HepG2 (cell line): Measurements from ENCODE around the gene CHMP4B. TPM values are rescaled to one million over a fixed set of nuclear protein-coding genes. Genes with fewer than 3 reads are reported as not detected.

ENCODE experiments used
- ATAC-seq: fragments of 200-7000 bp; cut with Tn5 transposase; 3 replicates; pipeline ENCODE4 v1.9.1; 2020; ENCODE audit warnings: mild to moderate bottlenecking, moderate library complexity
- BruUV-seq: library from RNA; stranded (reverse); fragments of 400-500 nt; replicated peaks from 2 replicates; lab custom pipeline; 2021; lab: Mats Ljungman, UMichigan
- CTCF ChIA-PET: fragments of 300-600 bp; formaldehyde crosslinking; extraction: SDS; loops from one replicate; lab custom pipeline; 2021; ENCODE audit warnings: low total read pairs, inconsistent platforms, low intra/inter-chr PET ratio; lab: Yijun Ruan, JAX
- POLR2A ChIA-PET: fragments of 350-600 bp; sonication (Branson Sonifier 250); formaldehyde crosslinking; loops from one replicate; lab custom pipeline; 2020; ENCODE audit warnings: antibody characterized with exemption, inconsistent platforms; lab: Yijun Ruan, JAX
- DNase-seq: peaks from one replicate; pipeline ENCODE4 v3.0.0-alpha.2; 2015; ENCODE audit warnings: low spot score
- FAIRE-seq: peaks from 3 replicates; lab custom pipeline; 2011; peaks lifted over from hg19 to GRCh38; lab: Jason Lieb, UNC
- H2AFZ ChIP-seq: one replicate; pipeline ENCODE4 v1.6.1; 2011; ENCODE audit warnings: low read length, inconsistent platforms
- H3K27ac ChIP-seq: fragments of 300-600 bp; 3 replicates; pipeline ENCODE4 v1.8.0; 2011; ENCODE audit warnings: mixed run types, mild to moderate bottlenecking, mixed read lengths, low read length, inconsistent platforms; ENCODE audit not compliant: insufficient read depth; ENCODE audit errors: extremely low read length
- H3K27me3 ChIP-seq, 2 experiments: fragments of 200-600 bp in 1 of 2; 2 replicates in 1 of 2; 3 replicates in 1 of 2; pipeline versions ENCODE4 v1.6.0 to v1.8.0; 2011; ENCODE audit warnings: low read length in 2 of 2, mild to moderate bottlenecking in 2 of 2, moderate library complexity in 2 of 2, inconsistent platforms in 1 of 2; ENCODE audit not compliant: insufficient read depth in 2 of 2, control insufficient read depth in 1 of 2
- H3K36me3 ChIP-seq, 2 experiments: fragments of 200-600 bp in 1 of 2; replicated peaks in 1 of 2; 2 replicates in 1 of 2; 3 replicates in 1 of 2; pipeline versions ENCODE4 v1.5.1 to v1.8.0; 2011; ENCODE audit warnings: low read length in 2 of 2, inconsistent platforms in 1 of 2; ENCODE audit not compliant: insufficient read depth in 2 of 2, control insufficient read depth in 1 of 2
- H3K4me1 ChIP-seq: 2 replicates; pipeline ENCODE4 v1.5.1; 2012; ENCODE audit warnings: low read length, inconsistent platforms; ENCODE audit not compliant: insufficient read depth
- H3K4me2 ChIP-seq: 2 replicates; pipeline ENCODE4 v1.6.0; 2011; ENCODE audit warnings: low read depth, low read length, inconsistent platforms
- H3K4me3 ChIP-seq, 3 experiments: fragments of 200-600 bp in 1 of 3; sonication (generic), shearing (Covaris generic) in 1 of 3; replicated peaks in 1 of 3; 2 replicates each; pipeline ENCODE4 v1.5.1; 2011 to 2016; ENCODE audit warnings: low read length in 3 of 3, inconsistent platforms in 2 of 3, low read depth in 2 of 3, mild to moderate bottlenecking in 2 of 3, control low read depth in 1 of 3, mixed read lengths in 1 of 3; ENCODE audit not compliant: insufficient read depth in 1 of 3
- H3K79me2 ChIP-seq: one replicate; pipeline ENCODE4 v1.6.1; 2011; ENCODE audit warnings: low read length, inconsistent platforms; ENCODE audit not compliant: insufficient read depth
- H3K9ac ChIP-seq: 2 replicates; pipeline ENCODE4 v1.6.0; 2011; ENCODE audit warnings: mild to moderate bottlenecking, low read depth, low read length, inconsistent platforms; ENCODE audit not compliant: insufficient read depth
- H3K9me3 ChIP-seq: 2 replicates; pipeline ENCODE4 v1.5.1; 2012; ENCODE audit warnings: mild to moderate bottlenecking, low read length
- H4K20me1 ChIP-seq: 2 replicates; pipeline ENCODE4 v1.6.0; 2011; ENCODE audit warnings: inconsistent platforms, mild to moderate bottlenecking, low read length, moderate library complexity; ENCODE audit not compliant: insufficient read depth
- CENPX ChIP-seq: sonication (generic); formaldehyde crosslinking; IDR thresholded peaks from 2 replicates; pipeline ENCODE4 v1.9.0; 2021; ENCODE audit warnings: mild to moderate bottlenecking, missing genetic modification reagents, moderate library complexity
- CHCHD3 ChIP-seq: sonication (generic); formaldehyde crosslinking; IDR thresholded peaks from 2 replicates; pipeline ENCODE4 v1.8.0; 2022; ENCODE audit warnings: mild to moderate bottlenecking, missing genetic modification reagents, moderate library complexity
- HDAC6 ChIP-seq: fragments of 200-600 bp; sonication (generic); IDR thresholded peaks from 2 replicates; pipeline ENCODE4 v1.7.0; 2017; ENCODE audit warnings: mild to moderate bottlenecking, antibody characterized with exemption, low read length, low read depth
- ISX ChIP-seq: sonication (generic); formaldehyde crosslinking; conservative IDR thresholded peaks from 2 replicates; pipeline ENCODE4 v1.5.0; 2020; ENCODE audit warnings: missing genetic modification reagents
- NFYB ChIP-seq: sonication (generic); formaldehyde crosslinking; IDR thresholded peaks from 2 replicates; pipeline ENCODE4 v1.4.0; 2020; ENCODE audit warnings: missing genetic modification reagents
- PHF20 ChIP-seq: sonication (generic); formaldehyde crosslinking; IDR thresholded peaks from 2 replicates; pipeline ENCODE4 v1.5.0; 2020; ENCODE audit warnings: mild to moderate bottlenecking, missing genetic modification reagents
- PPARG ChIP-seq: conservative IDR thresholded peaks from 2 replicates; pipeline ENCODE4 v1.6.1; 2016; ENCODE audit warnings: missing biosample characterization, missing genetic modification reagents
- SNAPC2 ChIP-seq: sonication (generic); formaldehyde crosslinking; IDR thresholded peaks from 2 replicates; pipeline ENCODE4 v1.8.1; 2022; ENCODE audit warnings: mild to moderate bottlenecking, missing genetic modification reagents
- SOX6 ChIP-seq, 2 experiments: fragments of 450-650 bp in 1 of 2; sonication (generic) in 1 of 2; formaldehyde crosslinking in 1 of 2; IDR thresholded peaks; 2 replicates each; pipeline versions ENCODE4 v1.4.0 to v1.6.1; 2017 to 2020; ENCODE audit warnings: antibody characterized with exemption in 1 of 2, mild to moderate bottlenecking in 1 of 2, missing genetic modification reagents in 1 of 2
- TRIM22 ChIP-seq: fragments of 450-650 bp; IDR thresholded peaks from 2 replicates; pipeline ENCODE4 v1.6.1; 2017
- ZBTB3 ChIP-seq: sonication (generic); formaldehyde crosslinking; IDR thresholded peaks from 2 replicates; pipeline ENCODE4 v1.4.0; 2020; ENCODE audit warnings: low read depth, mild to moderate bottlenecking, moderate library complexity, missing genetic modification reagents, borderline replicate concordance
- ZBTB33 ChIP-seq: sonication (generic); formaldehyde crosslinking; IDR thresholded peaks from 2 replicates; pipeline ENCODE4 v1.4.0; 2020; ENCODE audit warnings: missing genetic modification reagents
- ZFP41 ChIP-seq: sonication (generic); formaldehyde crosslinking; IDR thresholded peaks from 2 replicates; pipeline ENCODE4 v1.4.0; 2020; ENCODE audit warnings: mild to moderate bottlenecking, missing genetic modification reagents, borderline replicate concordance
- ZNF207 ChIP-seq: fragments of 450-650 bp; IDR thresholded peaks from 2 replicates; pipeline ENCODE4 v1.6.1; 2016; ENCODE audit warnings: antibody characterized with exemption, borderline replicate concordance
- ZNF253 ChIP-seq: sonication (generic); formaldehyde crosslinking; IDR thresholded peaks from 2 replicates; pipeline ENCODE4 v1.8.0; 2022; ENCODE audit warnings: mild to moderate bottlenecking, missing genetic modification reagents, borderline replicate concordance
- ZNF256 ChIP-seq: sonication (generic); formaldehyde crosslinking; conservative IDR thresholded peaks from 2 replicates; pipeline ENCODE4 v1.4.0; 2020; ENCODE audit warnings: missing genetic modification reagents
- ZNF30 ChIP-seq: sonication (generic); formaldehyde crosslinking; IDR thresholded peaks from 2 replicates; pipeline ENCODE4 v1.5.0; 2020; ENCODE audit warnings: mild to moderate bottlenecking, missing genetic modification reagents
- ZNF678 ChIP-seq: sonication (generic); formaldehyde crosslinking; IDR thresholded peaks from 2 replicates; pipeline ENCODE4 v1.4.0; 2020; ENCODE audit warnings: mild to moderate bottlenecking, missing genetic modification reagents
- ZNF720 ChIP-seq: sonication (generic); formaldehyde crosslinking; IDR thresholded peaks from 2 replicates; pipeline ENCODE4 v1.4.0; 2020; ENCODE audit warnings: missing genetic modification reagents
- WGBS: methylation state at CpG from one replicate; pipeline ENCODE4 v1.1.6; 2017; ENCODE audit warnings: low lambda C conversion rate; 5-methylcytosine and 5-hydroxymethylcytosine counted together
- in situ Hi-C: cut with HindIII; loops from 2 replicates; pipeline ENCODE4 v1.10.0; 2017; ENCODE audit warnings: low pct_unique_long_range_greater_than_20kb; ENCODE audit not compliant: extremely low pct_ligation_motif_present
- intact Hi-C: fragments of 100-400 bp; cut with micrococcal nuclease; formaldehyde crosslinking; loops from one replicate; pipeline ENCODE4 v1.10.0; 2022; ENCODE audit not compliant: unreplicated experiment
- polyA plus RNA-seq, 8 experiments: library from polyadenylated mRNA; depleted of rRNA in 3 of 8; stranded (reverse) in 7 of 8; unstranded in 1 of 8; fragments of >200 nt; fragmentation: Illumina TruSeq in 4 of 8; extraction: Trizol in 4 of 8; gene quantifications; 2 replicates each; pipeline versions ENCODE4 v1.2.1 to v1.2.3, GENCODE V29; 2011 to 2016; ENCODE audit warnings: low read depth in 4 of 8, missing spikeins in 1 of 8, mixed read lengths in 1 of 8; ENCODE audit not compliant: insufficient read depth in 1 of 8
- total RNA-seq, 5 experiments: library from RNA; depleted of rRNA; stranded (reverse); fragments of >200 nt; fragmentation: Illumina TruSeq; extraction: Trizol; gene quantifications; 2 replicates each; pipeline ENCODE4 v1.2.3, GENCODE V29; 2016; ENCODE audit warnings: low read depth in 1 of 5
- TF ChIP-seq, protein P1 (sequence below): sonication (generic); formaldehyde crosslinking; IDR thresholded peaks from 2 replicates; pipeline ENCODE4 v1.4.0; 2020; ENCODE audit warnings: missing genetic modification reagents, mild to moderate bottlenecking, borderline replicate concordance

The CHMP4B gene
- total and polyA plus RNA-seq, 2 of the 13 experiments (the other 11 are each of a cell fraction or from before 2014, with no cell fraction given): 40.1 to 45.6 TPM

DNA sequence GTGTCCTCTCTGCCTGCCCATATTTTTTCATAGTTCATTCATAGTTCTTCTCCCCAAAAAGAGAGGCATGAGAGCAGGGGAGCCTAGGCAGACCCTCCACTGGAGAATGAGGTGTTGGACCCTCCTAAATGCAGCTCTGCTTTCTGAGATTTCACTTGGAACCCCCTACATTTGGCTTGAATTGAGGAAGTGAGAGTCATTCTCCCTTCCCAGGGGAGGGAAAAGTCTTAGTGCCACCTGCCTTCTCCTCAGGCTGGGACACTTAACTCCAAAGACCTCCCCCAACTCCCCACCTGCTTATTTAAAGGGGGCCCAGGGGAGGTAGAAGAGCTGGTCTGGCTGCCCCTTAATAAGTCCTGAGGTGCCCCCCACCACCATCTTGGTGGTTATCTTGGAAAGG is 78.2 kb downstream of the CHMP4B start (continued):
- TF ChIP-seq ZBTB33 (no peak), PHF20 (CRISPR knock-in tag) (no peak), SNAPC2 (CRISPR knock-in tag) (no peak), ZNF720 (CRISPR knock-in tag) (no peak), ISX (CRISPR knock-in tag) (no peak), SOX6 (IDR thresholded peaks at IDR 0.05) (no peak), SOX6 (CRISPR knock-in tag; IDR thresholded peaks at IDR 0.05) (no peak), ZNF207 (no peak)
- TF ChIP-seq, protein P1, sequence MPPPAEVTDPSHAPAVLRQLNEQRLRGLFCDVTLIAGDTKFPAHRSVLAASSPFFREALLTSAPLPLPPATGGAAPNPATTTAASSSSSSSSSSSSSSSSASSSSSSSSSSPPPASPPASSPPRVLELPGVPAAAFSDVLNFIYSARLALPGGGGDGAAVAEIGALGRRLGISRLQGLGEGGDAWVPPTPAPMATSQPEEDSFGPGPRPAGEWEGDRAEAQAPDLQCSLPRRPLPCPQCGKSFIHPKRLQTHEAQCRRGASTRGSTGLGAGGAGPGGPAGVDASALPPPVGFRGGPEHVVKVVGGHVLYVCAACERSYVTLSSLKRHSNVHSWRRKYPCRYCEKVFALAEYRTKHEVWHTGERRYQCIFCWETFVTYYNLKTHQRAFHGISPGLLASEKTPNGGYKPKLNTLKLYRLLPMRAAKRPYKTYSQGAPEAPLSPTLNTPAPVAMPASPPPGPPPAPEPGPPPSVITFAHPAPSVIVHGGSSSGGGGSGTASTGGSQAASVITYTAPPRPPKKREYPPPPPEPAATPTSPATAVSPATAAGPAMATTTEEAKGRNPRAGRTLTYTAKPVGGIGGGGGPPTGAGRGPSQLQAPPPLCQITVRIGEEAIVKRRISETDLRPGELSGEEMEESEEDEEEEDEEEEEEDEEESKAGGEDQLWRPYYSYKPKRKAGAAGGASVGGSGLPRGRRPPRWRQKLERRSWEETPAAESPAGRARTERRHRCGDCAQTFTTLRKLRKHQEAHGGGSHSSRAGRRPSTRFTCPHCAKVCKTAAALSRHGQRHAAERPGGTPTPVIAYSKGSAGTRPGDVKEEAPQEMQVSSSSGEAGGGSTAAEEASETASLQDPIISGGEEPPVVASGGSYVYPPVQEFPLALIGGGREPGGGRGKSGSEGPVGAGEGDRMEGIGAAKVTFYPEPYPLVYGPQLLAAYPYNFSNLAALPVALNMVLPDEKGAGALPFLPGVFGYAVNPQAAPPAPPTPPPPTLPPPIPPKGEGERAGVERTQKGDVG (CRISPR knock-in tag): no peak

- CTCF ChIA-PET: no interaction called here
- no TSS peak for BruUV-seq
- Histone ChIP-seq H4K20me1 (no peaks in the 10 kb centered on the region), H3K4me2 (no peak overlapping the region), H2AFZ (no peak overlapping the region), H3K9me3 (no peaks in the 10 kb centered on the region), H3K79me2 (no peaks in the 10 kb centered on the region), H3K9ac (no peak overlapping the region), H3K27me3 (peaks cover 3 to 31% of the 10 kb centered on the region in 2 experiments), H3K36me3 (no peaks in the 10 kb centered on the region), H3K4me3 (no peak overlapping the region), H3K4me1 (peaks cover 8% of the 10 kb centered on the region), H3K27ac (no peak overlapping the region)
- WGBS: 3% methylated on average over 1 of the region's 1 CpG
- FAIRE-seq (no peak), ATAC-seq (no peak), DNase-seq (no peak)
- POLR2A ChIA-PET: no interaction called here
- in situ Hi-C loops (no loop called here), intact Hi-C loops (no loop called here)
- TF ChIP-seq ZBTB3: no peak
- TF ChIP-seq HDAC6: no peak
- TF ChIP-seq PPARG (CRISPR knock-in tag): no peak
- no peak for TF ChIP-seq ZNF253 (CRISPR knock-in tag)
- TF ChIP-seq ZFP41 (CRISPR knock-in tag): no peak
- TF ChIP-seq CENPX (CRISPR knock-in tag): no peak
- TF ChIP-seq ZNF30 (CRISPR knock-in tag): no peak
- no peak for TF ChIP-seq ZNF256 (CRISPR knock-in tag)
- TF ChIP-seq ZNF678 (CRISPR knock-in tag): no peak
- TF ChIP-seq CHCHD3 (CRISPR knock-in tag): no peak
- no peak for TF ChIP-seq NFYB
- TF ChIP-seq TRIM22: no peak
These were observed 79.4 kb downstream of the CHMP4B start for GRCh38 chr20:33890557-33890956.
